HG03025 (cell line): ENCODE results near the gene RAD50.
A peak's percentile ranks its signal among the peaks of the same experiment; 100 is the strongest.
"Not testable (repeated sequence)": the region's sequence is repeated elsewhere in the genome, so short reads cannot be mapped to it uniquely, and the experiment has no call there.

Experiments
- ATAC-seq: cut with Tn5 transposase; IDR thresholded peaks from one replicate; pipeline ENCODE4 v1.9.1; 2021; ENCODE audit warnings: mild to moderate bottlenecking, moderate library complexity; ENCODE audit not compliant: unreplicated experiment, low FRiP score

The RAD50 gene

GRCh38 chr5:132556153-132556762 is 519 bp upstream of the RAD50 start:
- no peak for ATAC-seq

GRCh38 chr5:132557478-132558172 is 848 bp downstream of the RAD50 start:
- peak; percentile 32 for ATAC-seq

- ATAC-seq = no peak
Measured at GRCh38 chr5:132559383-132560060, 2.7 kb downstream of the RAD50 start.

GRCh38 chr5:132561601-132562000 is 4.8 kb downstream of the RAD50 start:
- ATAC-seq = no peak

- not testable (repeated sequence) for ATAC-seq
Measured at GRCh38 chr5:132564555-132564954, 7.8 kb downstream of the RAD50 start.

- ATAC-seq = no peak
Measured at GRCh38 chr5:132566657-132567056, 9.9 kb downstream of the RAD50 start.

GRCh38 chr5:132576123-132576522 is 19.3 kb downstream of the RAD50 start:
- no peak for ATAC-seq

GRCh38 chr5:132584560-132584959 is 27.8 kb downstream of the RAD50 start:
- ATAC-seq = not testable (repeated sequence)

GRCh38 chr5:132586063-132586462 is 29.3 kb downstream of the RAD50 start:
- no peak for ATAC-seq

- ATAC-seq = no peak
Measured at GRCh38 chr5:132589467-132589866, 32.7 kb downstream of the RAD50 start.

- ATAC-seq = no peak
Measured at GRCh38 chr5:132591145-132591544, 34.4 kb downstream of the RAD50 start.

GRCh38 chr5:132592521-132592920 is 35.7 kb downstream of the RAD50 start:
- ATAC-seq = no peak

GRCh38 chr5:132594170-132594569 is 37.4 kb downstream of the RAD50 start:
- no peak for ATAC-seq

- no peak for ATAC-seq
Measured at GRCh38 chr5:132595624-132596023, 38.8 kb downstream of the RAD50 start.

- ATAC-seq = no peak
Measured at GRCh38 chr5:132601071-132601728, 44.4 kb downstream of the RAD50 start.

- no peak for ATAC-seq
Measured at GRCh38 chr5:132607095-132607494, 50.3 kb downstream of the RAD50 start.

- no peak for ATAC-seq
Measured at GRCh38 chr5:132608107-132608506, 51.3 kb downstream of the RAD50 start.

- no peak for ATAC-seq
Measured at GRCh38 chr5:132611965-132612364, 55.2 kb downstream of the RAD50 start.

- ATAC-seq = no peak
Measured at GRCh38 chr5:132612846-132613245, 56.1 kb downstream of the RAD50 start.

GRCh38 chr5:132621699-132622098 is 64.9 kb downstream of the RAD50 start:
- ATAC-seq = no peak

GRCh38 chr5:132622608-132623007 is 65.8 kb downstream of the RAD50 start:
- no peak for ATAC-seq
